K562 (cell line): Measurements from ENCODE around the gene MLKL. TPM values are rescaled to one million over a fixed set of nuclear protein-coding genes. Genes with fewer than 3 reads are reported as not detected.

ENCODE experiments used
- ARID1B ChIP-seq: fragments of 450-650 bp; IDR thresholded peaks from 2 replicates; pipeline ENCODE4 v1.6.1; 2016; ENCODE audit warnings: antibody characterized with exemption, mild to moderate bottlenecking, inconsistent platforms
- CBX1 ChIP-seq: sonication (generic); IDR thresholded peaks from 2 replicates; pipeline ENCODE4 v1.6.1; 2016; ENCODE audit warnings: antibody characterized with exemption, low read depth, mild to moderate bottlenecking
- CHD4 ChIP-seq: fragments of 200-600 bp; sonication (generic); IDR thresholded peaks from 3 replicates; pipeline ENCODE4 v1.6.1; 2012; ENCODE audit warnings: low read depth, mild to moderate bottlenecking, mixed read lengths, low read length, inconsistent platforms; ENCODE audit not compliant: insufficient read depth, insufficient replicate concordance, poor library complexity, severe bottlenecking
- CREBBP ChIP-seq: IDR thresholded peaks from one replicate; pipeline ENCODE4 v1.6.1; 2012; ENCODE audit warnings: low read depth, mild to moderate bottlenecking, control low read depth, inconsistent platforms, low read length
- ELF2 ChIP-seq: fragments of 250-450 bp; sonication (Bioruptor Pico); IDR thresholded peaks from 2 replicates; pipeline ENCODE4 v1.5.0; 2021; ENCODE audit warnings: mild to moderate bottlenecking
- GABPB1 ChIP-seq: sonication (generic); formaldehyde crosslinking; IDR thresholded peaks from 2 replicates; pipeline ENCODE4 v1.8.0; 2022; ENCODE audit warnings: mild to moderate bottlenecking, missing genetic modification reagents
- GATAD2A ChIP-seq: fragments of 450-650 bp; IDR thresholded peaks from 2 replicates; pipeline ENCODE4 v1.6.1; 2017
- HDGF ChIP-seq: fragments of 450-650 bp; IDR thresholded peaks from 2 replicates; pipeline ENCODE4 v1.6.1; 2016
- MECOM ChIP-seq: fragments of 250-450 bp; sonication (Bioruptor Pico); IDR thresholded peaks from 2 replicates; pipeline ENCODE4 v1.8.0; 2022; ENCODE audit warnings: inconsistent platforms
- NBN ChIP-seq: fragments of 450-650 bp; IDR thresholded peaks from 2 replicates; pipeline ENCODE4 v1.6.1; 2016; ENCODE audit warnings: low read depth, mild to moderate bottlenecking
- NONO ChIP-seq, 2 experiments: fragments of 200-400 bp in 1 of 2; fragments of 450-650 bp in 1 of 2; formaldehyde crosslinking in 1 of 2; IDR thresholded peaks; 2 replicates each; pipeline ENCODE4 v1.6.1; 2017; ENCODE audit warnings: low read depth in 2 of 2, mild to moderate bottlenecking in 2 of 2, moderate library complexity in 2 of 2, low read length in 1 of 2
- POU5F1 ChIP-seq: fragments of 150-350 bp; IDR thresholded peaks from 2 replicates; pipeline ENCODE4 v1.6.1; 2014; ENCODE audit warnings: borderline replicate concordance, low read length, low read depth, mild to moderate bottlenecking; ENCODE audit not compliant: partially characterized antibody
- PTBP1 ChIP-seq: fragments of 200-400 bp; formaldehyde crosslinking; IDR thresholded peaks from 2 replicates; pipeline ENCODE4 v1.6.1; 2017; ENCODE audit warnings: low read depth, low read length
- RBM25 ChIP-seq: fragments of 200-400 bp; formaldehyde crosslinking; IDR thresholded peaks from 2 replicates; pipeline ENCODE4 v1.6.1; 2018; ENCODE audit warnings: low read length, low read depth, moderate library complexity; ENCODE audit not compliant: severe bottlenecking
- RHOXF2B ChIP-seq: fragments of 250-450 bp; sonication (Bioruptor Pico); conservative IDR thresholded peaks from 2 replicates; pipeline ENCODE4 v1.5.1; 2021
- SIX5 ChIP-seq, 2 experiments: IDR thresholded peaks; 2 replicates each; pipeline ENCODE4 v1.6.1; 2011; ENCODE audit warnings: low read length in 2 of 2, borderline replicate concordance in 1 of 2, low read depth in 1 of 2, mild to moderate bottlenecking in 1 of 2, moderate library complexity in 1 of 2; ENCODE audit not compliant: insufficient read depth in 1 of 2
- SMARCA4 ChIP-seq: fragments of 450-650 bp; IDR thresholded peaks from 2 replicates; pipeline ENCODE4 v1.6.1; 2016
- TBL1XR1 ChIP-seq, 2 experiments: IDR thresholded peaks; 2 replicates each; pipeline ENCODE4 v1.6.1; 2012; ENCODE audit warnings: improper control_type of control experiment in 2 of 2, low read length in 2 of 2, mild to moderate bottlenecking in 1 of 2
- TEAD2 ChIP-seq: fragments of 450-650 bp; IDR thresholded peaks from 2 replicates; pipeline ENCODE4 v1.6.1; 2016; ENCODE audit warnings: missing genetic modification characterization, control low read depth, missing compliant biosample characterization
- TEAD4 ChIP-seq, 2 experiments: sonication (generic) in 1 of 2; formaldehyde crosslinking in 1 of 2; IDR thresholded peaks; 2 replicates each; pipeline versions ENCODE4 v1.6.1 to v1.8.0; 2012 to 2022; ENCODE audit warnings: borderline replicate concordance in 1 of 2, inconsistent platforms in 1 of 2, low read length in 1 of 2, mild to moderate bottlenecking in 1 of 2, missing genetic modification reagents in 1 of 2
- ZC3H8 ChIP-seq: fragments of 450-650 bp; IDR thresholded peaks from 2 replicates; pipeline ENCODE4 v1.6.1; 2017
- ZFPM2 ChIP-seq: fragments of 250-450 bp; sonication (Bioruptor Pico); IDR thresholded peaks from 2 replicates; pipeline ENCODE4 v1.5.1; 2022; ENCODE audit warnings: mild to moderate bottlenecking
- ZNF583 ChIP-seq: fragments of 250-450 bp; sonication (Bioruptor Pico); IDR thresholded peaks from 2 replicates; pipeline ENCODE4 v1.4.0; 2020
- ZNF695 ChIP-seq: fragments of 450-650 bp; formaldehyde crosslinking; IDR thresholded peaks from 2 replicates; pipeline ENCODE4 v1.4.0; 2020; ENCODE audit warnings: mild to moderate bottlenecking, moderate library complexity
- ZNF764 ChIP-seq: fragments of 250-450 bp; sonication (Bioruptor Pico); IDR thresholded peaks from 2 replicates; pipeline ENCODE4 v1.4.0; 2020; ENCODE audit warnings: low read depth, mild to moderate bottlenecking, moderate library complexity
- polyA plus RNA-seq, 8 experiments: library from polyadenylated mRNA; depleted of rRNA in 4 of 8; stranded (reverse) in 5 of 8; unstranded in 3 of 8; fragments of >200 nt; fragmentation: Nextera tagmentation in 2 of 8; fragmentation: Illumina TruSeq in 1 of 8; extraction: Ambion mirVana in 2 of 8; extraction: Trizol in 1 of 8; gene quantifications; 2 replicates each; pipeline versions ENCODE4 v1.2.1 to v1.2.3, GENCODE V29; 2011 to 2014; ENCODE audit warnings: inconsistent platforms in 1 of 8, missing spikeins in 1 of 8
- total RNA-seq, 7 experiments: library from RNA; depleted of rRNA in 6 of 7; stranded (reverse); fragments of >200 nt in 6 of 7; fragmentation: Illumina TruSeq in 2 of 7; extraction: Trizol in 2 of 7; gene quantifications; 2 replicates each; pipeline versions ENCODE4 v1.2.1 to v1.2.3, GENCODE V29; 2011 to 2021; ENCODE audit warnings: low replicate concordance in 1 of 7
- TF ChIP-seq, protein P1 (sequence below): fragments of 200-400 bp; formaldehyde crosslinking; IDR thresholded peaks from 2 replicates; pipeline ENCODE4 v1.6.1; 2017; ENCODE audit warnings: mild to moderate bottlenecking, low read depth, low read length, moderate library complexity
- TF ChIP-seq, protein P2 (sequence below): fragments of 450-650 bp; conservative IDR thresholded peaks from 2 replicates; pipeline ENCODE4 v1.6.1; 2016; ENCODE audit warnings: missing genetic modification characterization, low read depth, mild to moderate bottlenecking, control low read depth, missing compliant biosample characterization

Gene MLKL
- total and polyA plus RNA-seq, 9 of the 15 experiments (the other 6 are each of a cell fraction or from before 2014, with no cell fraction given), result 1.6 to 6.1 (median 4.8) TPM

DNA sequence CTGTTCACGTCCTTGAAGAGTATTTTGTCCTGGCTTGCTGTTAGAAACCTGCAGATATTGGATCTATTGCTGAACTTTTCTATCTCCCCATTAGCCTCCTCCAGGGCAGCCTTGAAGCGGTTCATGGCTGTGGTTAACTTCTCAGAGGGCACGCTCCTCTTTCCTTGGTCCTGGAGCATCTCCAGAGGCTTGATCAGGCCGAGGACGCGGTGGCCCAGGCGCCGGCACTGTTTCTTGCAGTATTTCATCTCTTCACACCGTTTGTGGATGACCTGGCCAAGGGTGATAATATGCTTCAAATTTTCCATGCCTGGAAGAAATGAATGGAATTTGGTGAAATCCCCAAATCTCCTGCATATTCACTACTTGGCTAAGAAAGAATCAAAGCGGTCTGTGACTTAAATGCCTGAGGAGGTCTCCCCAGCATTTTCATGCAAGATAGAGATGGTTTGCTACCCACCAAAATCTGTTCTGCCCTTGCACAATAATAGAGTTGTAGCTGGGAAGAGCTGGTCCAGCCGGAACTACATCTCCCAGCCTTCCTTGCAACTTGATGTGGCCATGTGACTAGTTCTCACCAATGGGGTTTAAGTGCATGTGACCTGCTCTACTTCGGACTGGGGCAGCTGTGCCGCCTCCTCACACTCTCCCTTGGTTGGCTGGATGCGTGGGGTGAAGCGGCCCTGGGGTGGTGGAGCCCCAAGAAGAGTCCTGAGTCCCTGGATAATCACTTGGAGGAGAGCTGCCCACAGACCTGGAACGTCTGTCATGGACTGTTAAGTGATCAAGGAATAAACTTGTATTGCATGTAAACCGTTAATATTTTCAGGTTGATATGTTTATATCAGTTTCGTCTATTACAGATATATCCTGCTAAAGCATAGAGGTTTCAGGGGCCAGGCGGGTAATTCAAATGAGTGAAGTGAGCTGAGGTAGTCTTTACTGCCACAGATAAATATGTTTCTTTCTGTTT lies 4.9 kb downstream of the MLKL start (continued):
- TF ChIP-seq POU5F1, result no peak
- no peak for TF ChIP-seq ZNF764 (CRISPR knock-in tag)
- no peak for TF ChIP-seq SMARCA4
- TF ChIP-seq ARID1B, result no peak
- TF ChIP-seq ZC3H8, result no peak
- no peak for TF ChIP-seq TEAD4 (IDR thresholded peaks at IDR 0.05; ENCODE audit: low read length)
- TF ChIP-seq TEAD4 (CRISPR knock-in tag; IDR thresholded peaks at IDR 0.05; ENCODE audit: borderline replicate concordance), result no peak
- no peak for TF ChIP-seq CHD4
- TF ChIP-seq RBM25, result peak; percentile 96
- no peak for TF ChIP-seq RHOXF2B (CRISPR knock-in tag)
- TF ChIP-seq NBN, result no peak
- no peak for TF ChIP-seq TBL1XR1 (IDR thresholded peaks at IDR 0.05; ENCODE audit: low read length in 2 of 2)
- TF ChIP-seq ZNF583, result no peak
- TF ChIP-seq MECOM, result no peak
- no peak for TF ChIP-seq NONO (IDR thresholded peaks at IDR 0.05; ENCODE audit: low read depth in 2 of 2, low read length in 1 of 2)
- TF ChIP-seq, protein P1, sequence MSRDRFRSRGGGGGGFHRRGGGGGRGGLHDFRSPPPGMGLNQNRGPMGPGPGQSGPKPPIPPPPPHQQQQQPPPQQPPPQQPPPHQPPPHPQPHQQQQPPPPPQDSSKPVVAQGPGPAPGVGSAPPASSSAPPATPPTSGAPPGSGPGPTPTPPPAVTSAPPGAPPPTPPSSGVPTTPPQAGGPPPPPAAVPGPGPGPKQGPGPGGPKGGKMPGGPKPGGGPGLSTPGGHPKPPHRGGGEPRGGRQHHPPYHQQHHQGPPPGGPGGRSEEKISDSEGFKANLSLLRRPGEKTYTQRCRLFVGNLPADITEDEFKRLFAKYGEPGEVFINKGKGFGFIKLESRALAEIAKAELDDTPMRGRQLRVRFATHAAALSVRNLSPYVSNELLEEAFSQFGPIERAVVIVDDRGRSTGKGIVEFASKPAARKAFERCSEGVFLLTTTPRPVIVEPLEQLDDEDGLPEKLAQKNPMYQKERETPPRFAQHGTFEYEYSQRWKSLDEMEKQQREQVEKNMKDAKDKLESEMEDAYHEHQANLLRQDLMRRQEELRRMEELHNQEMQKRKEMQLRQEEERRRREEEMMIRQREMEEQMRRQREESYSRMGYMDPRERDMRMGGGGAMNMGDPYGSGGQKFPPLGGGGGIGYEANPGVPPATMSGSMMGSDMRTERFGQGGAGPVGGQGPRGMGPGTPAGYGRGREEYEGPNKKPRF, result no peak
- no peak for TF ChIP-seq CBX1
- TF ChIP-seq CREBBP, result no peak
- no peak for TF ChIP-seq ELF2 (CRISPR knock-in tag)
- TF ChIP-seq SIX5 (IDR thresholded peaks at IDR 0.05; ENCODE audit: borderline replicate concordance in 1 of 2, insufficient read depth in 1 of 2, low read depth in 1 of 2, low read length in 2 of 2), result peak; percentile 88 to 93
- no peak for TF ChIP-seq PTBP1
- TF ChIP-seq, protein P2, sequence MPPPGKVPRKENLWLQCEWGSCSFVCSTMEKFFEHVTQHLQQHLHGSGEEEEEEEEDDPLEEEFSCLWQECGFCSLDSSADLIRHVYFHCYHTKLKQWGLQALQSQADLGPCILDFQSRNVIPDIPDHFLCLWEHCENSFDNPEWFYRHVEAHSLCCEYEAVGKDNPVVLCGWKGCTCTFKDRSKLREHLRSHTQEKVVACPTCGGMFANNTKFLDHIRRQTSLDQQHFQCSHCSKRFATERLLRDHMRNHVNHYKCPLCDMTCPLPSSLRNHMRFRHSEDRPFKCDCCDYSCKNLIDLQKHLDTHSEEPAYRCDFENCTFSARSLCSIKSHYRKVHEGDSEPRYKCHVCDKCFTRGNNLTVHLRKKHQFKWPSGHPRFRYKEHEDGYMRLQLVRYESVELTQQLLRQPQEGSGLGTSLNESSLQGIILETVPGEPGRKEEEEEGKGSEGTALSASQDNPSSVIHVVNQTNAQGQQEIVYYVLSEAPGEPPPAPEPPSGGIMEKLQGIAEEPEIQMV, result no peak
- TF ChIP-seq ZFPM2, result no peak
- TF ChIP-seq TEAD2 (tag), result no peak
- TF ChIP-seq ZNF695, result no peak
- TF ChIP-seq GABPB1 (CRISPR knock-in tag), result 0 out of 2 replicates have a peak, but pooled peaks have one; percentile 16
- TF ChIP-seq GATAD2A, result no peak
- TF ChIP-seq HDGF, result no peak
